T-helper 2 cell treated with Interferon-gamma antibody and Interleukin-4, amounts not matched to agents 100 ng/mL and 5 ng/mL, for 36 hours (primary cell): ENCODE measurements around the gene PCDHGA10. TPM values are rescaled to one million over a fixed set of nuclear protein-coding genes. Genes with fewer than 3 reads are reported as not detected.
"Not testable (repeated sequence)": the region's sequence is repeated elsewhere in the genome, so short reads cannot be mapped to it uniquely, and the experiment has no call there.

ENCODE experiments used
- intact Hi-C: fragments of 100-400 bp; cut with micrococcal nuclease; formaldehyde crosslinking; loops from one replicate; pipeline ENCODE4 v1.15.1; 2023
- total RNA-seq: library from RNA; stranded (reverse); gene quantifications from 2 replicates; pipeline ENCODE4 v1.2.3, GENCODE V29; 2022

The PCDHGA10 gene
- total RNA-seq, 1 donor from 2014 or later: 0.34 TPM

- intact Hi-C loops: loop anchor here (10.0 kb wide), 1 partner anchor 184 kb away; no protein-coding TSS in a partner anchor
These were observed 6.5 kb downstream of the PCDHGA10 start for GRCh38 chr5:141419074-141419880.

DNA sequence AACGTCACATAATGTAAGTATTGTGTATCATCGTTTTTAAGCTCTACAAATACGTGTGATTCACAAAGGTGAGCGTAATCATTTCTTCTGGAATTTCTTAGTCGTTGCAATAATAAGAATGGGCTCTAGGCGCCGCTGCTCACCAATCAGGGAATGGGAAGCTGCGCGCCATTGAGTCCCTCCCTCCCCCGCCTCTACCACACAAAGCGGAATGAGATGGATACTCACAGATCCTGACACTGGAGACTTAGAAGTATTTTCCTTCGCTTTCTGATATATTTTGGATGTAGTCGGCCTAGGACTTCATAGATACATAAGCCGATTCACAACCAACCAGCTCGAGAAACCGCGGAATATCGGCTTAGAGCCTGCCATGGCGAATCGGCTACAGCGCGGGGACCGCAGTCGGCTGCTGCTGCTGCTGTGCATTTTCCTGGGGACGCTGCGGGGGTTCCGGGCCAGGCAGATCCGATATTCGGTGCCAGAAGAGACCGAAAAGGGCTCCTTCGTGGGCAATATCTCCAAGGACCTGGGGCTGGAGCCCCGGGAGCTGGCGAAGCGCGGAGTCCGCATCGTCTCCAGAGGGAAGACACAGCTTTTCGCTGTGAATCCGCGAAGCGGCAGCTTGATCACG lies 8.2 kb downstream of the PCDHGA10 start, which contains the start of gene PCDHGA11:
PCDHGA11 (plus strand) TSS at position 197 of the 634 bp plus-strand sequence; CDS start at position 374, 177 bp downstream.
- intact Hi-C loops: loop anchor here (5.0 kb wide), 2 partner anchors 56 to 59 kb away; partner anchors contain the start of genes PCDHGA5 and PCDHGC3

GRCh38 chr5:141421489-141421855 lies 8.7 kb downstream of the PCDHGA10 start:
- intact Hi-C loops: loop anchor here (5.0 kb wide), 2 partner anchors 56 to 59 kb away; partner anchors contain the start of genes PCDHGA5 and PCDHGC3

DNA sequence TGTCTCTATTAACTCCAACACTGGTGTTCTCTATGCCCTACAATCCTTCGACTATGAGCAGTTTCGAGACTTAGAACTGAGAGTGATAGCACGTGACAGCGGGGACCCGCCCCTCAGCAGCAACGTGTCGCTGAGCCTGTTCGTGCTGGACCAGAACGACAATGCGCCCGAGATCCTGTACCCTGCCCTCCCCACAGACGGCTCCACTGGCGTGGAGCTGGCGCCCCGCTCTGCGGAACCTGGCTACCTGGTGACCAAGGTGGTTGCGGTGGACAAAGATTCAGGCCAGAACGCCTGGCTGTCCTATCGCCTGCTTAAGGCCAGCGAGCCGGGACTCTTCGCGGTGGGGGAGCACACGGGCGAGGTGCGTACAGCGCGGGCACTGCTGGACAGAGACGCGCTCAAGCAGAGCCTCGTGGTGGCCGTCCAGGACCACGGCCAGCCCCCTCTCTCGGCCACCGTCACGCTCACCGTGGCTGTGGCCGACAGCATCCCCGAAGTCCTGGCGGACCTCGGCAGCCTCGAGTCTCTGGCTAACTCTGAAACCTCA lies 10.0 kb downstream of the PCDHGA10 start:
- intact Hi-C loops: loop anchor here (5.0 kb wide), 2 partner anchors 54 to 61 kb away; partner anchors contain the start of genes PCDHGA5 and PCDHGC3

GRCh38 chr5:141427783-141428426 lies 15.1 kb downstream of the PCDHGA10 start:
- intact Hi-C loops: no loop called here

DNA sequence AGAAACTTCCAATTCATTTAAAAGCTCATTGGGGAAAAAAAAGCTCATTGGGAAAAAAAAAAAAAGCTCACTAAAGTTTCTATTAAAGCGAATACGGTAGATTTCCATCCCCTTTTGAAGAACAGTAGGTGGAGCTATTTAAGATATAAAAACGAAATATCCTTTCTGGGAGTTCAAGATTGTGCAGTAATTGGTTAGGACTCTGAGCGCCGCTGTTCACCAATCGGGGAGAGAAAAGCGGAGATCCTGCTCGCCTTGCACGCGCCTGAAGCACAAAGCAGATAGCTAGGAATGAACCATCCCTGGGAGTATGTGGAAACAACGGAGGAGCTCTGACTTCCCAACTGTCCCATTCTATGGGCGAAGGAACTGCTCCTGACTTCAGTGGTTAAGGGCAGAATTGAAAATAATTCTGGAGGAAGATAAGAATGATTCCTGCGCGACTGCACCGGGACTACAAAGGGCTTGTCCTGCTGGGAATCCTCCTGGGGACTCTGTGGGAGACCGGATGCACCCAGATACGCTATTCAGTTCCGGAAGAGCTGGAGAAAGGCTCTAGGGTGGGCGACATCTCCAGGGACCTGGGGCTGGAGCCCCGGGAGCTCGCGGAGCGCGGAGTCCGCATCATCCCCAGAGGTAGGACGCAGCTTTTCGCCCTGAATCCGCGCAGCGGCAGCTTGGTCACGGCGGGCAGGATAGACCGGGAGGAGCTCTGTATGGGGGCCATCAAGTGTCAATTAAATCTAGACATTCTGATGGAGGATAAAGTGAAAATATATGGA lies 17.7 kb downstream of the PCDHGA10 start, which contains the start of gene PCDHGA12:
PCDHGA12 (plus strand) TSS at position 176 of the 782 bp plus-strand sequence; CDS start at position 429, 253 bp downstream.
- intact Hi-C loops: no loop called here

DNA sequence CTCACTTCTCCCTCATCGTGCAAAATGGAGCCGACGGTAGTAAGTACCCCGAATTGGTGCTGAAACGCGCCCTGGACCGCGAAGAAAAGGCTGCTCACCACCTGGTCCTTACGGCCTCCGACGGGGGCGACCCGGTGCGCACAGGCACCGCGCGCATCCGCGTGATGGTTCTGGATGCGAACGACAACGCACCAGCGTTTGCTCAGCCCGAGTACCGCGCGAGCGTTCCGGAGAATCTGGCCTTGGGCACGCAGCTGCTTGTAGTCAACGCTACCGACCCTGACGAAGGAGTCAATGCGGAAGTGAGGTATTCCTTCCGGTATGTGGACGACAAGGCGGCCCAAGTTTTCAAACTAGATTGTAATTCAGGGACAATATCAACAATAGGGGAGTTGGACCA lies 18.5 kb downstream of the PCDHGA10 start:
- intact Hi-C loops: no loop called here

GRCh38 chr5:141432308-141432707 lies 19.5 kb downstream of the PCDHGA10 start:
- intact Hi-C loops: not testable (repeated sequence)

DNA sequence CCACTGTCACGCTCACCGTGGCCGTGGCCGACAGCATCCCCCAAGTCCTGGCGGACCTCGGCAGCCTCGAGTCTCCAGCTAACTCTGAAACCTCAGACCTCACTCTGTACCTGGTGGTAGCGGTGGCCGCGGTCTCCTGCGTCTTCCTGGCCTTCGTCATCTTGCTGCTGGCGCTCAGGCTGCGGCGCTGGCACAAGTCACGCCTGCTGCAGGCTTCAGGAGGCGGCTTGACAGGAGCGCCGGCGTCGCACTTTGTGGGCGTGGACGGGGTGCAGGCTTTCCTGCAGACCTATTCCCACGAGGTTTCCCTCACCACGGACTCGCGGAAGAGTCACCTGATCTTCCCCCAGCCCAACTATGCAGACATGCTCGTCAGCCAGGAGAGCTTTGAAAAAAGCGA lies 19.9 kb downstream of the PCDHGA10 start:
- intact Hi-C loops: not testable (repeated sequence)

GRCh38 chr5:141434006-141434405 lies 21.2 kb downstream of the PCDHGA10 start:
- intact Hi-C loops: no loop called here

DNA sequence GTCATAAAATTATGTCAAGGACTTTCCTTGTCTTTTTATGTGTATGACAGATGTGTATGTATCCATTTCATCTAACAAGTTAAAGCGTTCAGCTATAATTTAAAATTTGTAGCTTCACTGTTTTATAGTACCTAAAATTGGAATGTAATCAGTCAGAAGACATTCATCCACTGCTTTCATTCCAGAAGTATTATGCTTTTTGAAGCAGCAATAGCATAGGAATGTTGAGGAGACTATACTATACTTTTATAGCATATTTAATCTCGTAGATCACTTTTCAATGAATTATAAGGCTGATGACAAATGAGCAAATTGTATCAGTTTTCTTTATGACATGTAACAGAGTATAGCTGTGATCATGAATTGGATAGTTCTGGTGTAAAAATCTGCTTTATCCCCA lies 24.4 kb downstream of the PCDHGA10 start:
- intact Hi-C loops: no loop called here

DNA sequence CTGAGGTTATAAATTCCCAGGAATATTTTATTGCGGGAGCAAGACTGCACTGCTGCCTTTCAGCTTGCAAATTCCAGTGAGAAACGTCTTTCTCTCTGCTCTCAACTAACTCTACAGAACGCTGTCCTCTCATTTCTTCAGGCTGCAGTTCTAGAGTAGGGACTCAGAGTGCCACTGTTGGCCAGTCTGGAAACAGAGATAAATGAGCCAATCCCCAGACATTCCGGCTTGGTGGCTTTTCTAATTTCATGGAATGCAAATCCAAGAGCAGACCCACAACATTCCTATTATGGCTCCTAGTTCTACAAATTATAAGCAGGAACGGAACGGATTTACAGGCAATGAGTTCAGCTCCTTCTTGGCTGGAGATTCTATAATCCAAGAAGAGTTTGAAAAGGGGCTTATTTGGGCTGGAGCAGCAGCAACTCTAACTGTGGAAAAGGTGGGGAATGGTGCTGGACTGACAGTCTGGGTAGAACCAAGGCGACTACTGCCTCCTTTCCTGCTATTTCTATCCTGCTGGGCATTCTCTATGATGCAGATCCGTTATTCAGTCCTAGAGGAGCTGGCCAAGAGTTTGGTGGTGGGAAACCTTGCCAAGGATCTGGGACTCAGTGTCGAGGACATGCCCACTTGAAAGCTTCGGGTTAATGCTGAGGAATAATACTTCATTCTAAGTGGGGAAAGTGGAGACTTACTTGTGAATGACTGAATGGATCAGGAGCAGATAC lies 26.8 kb downstream of the PCDHGA10 start:
- intact Hi-C loops: no loop called here

DNA sequence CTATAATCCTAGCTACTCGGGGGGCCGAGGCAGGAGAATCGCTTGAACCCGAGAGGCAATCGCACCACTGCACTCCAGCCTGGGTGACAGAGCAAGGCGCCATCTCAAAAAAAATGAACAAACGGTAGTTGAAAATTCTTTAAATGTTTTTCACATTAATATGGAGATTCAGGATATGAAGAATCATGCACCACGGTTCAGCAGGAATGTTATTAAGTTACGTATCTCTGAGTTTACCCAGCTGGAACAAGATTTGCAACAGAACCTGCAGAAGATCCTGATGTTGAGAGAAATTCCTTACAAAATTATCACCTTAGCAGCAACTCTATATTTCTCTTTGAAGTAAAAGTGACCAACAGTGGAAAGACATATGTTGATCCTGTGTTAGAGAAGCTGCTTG lies 27.6 kb downstream of the PCDHGA10 start:
- intact Hi-C loops: no loop called here

DNA sequence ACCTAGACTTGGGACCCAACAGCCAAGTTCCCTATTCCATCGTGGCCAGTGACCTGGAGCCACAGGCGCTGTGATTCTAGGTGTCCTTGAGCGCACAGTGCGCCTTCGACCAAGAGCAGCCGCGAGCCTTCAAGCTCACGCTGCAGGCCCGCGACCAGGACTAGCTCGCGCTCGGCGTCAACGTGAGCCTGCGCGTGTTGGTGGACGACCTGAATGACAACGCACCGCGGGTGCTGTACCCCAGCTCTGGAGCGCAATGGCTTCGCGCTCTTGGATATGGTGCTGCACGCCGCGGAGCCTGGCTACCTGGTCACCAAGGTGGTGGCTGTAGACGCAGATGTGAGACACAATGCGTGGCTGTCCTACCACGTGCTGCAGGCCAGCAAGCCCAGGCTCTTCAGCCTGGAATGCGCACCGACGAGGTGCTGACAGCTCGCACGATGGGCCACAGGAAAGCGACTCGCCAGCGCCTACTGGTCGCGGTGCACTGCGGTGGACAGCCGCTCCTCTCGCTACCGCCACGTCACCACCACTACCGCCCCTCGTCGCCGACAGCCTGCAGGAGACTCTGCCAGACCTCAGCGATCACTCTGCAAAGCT lies 28.9 kb downstream of the PCDHGA10 start:
- intact Hi-C loops: no loop called here

- intact Hi-C loops: no loop called here
These were observed 52.6 kb downstream of the PCDHGA10 start for GRCh38 chr5:141465351-141465750.
